Activated T-cell treated with anti-CD3 and anti-CD28 coated beads for 24 hours (primary cell): Measurements from ENCODE around the gene PRPF40A.

Source experiments
- DNase-seq: peaks from one replicate; pipeline ENCODE4 v3.0.0-alpha.2; 2020; ENCODE audit warnings: low read depth

PRPF40A gene

GRCh38 chr2:152618193-152618564 lies 99.1 kb downstream of the PRPF40A start:
- DNase-seq, result no peak

GRCh38 chr2:152617456-152618192 lies 99.6 kb downstream of the PRPF40A start:
- DNase-seq, result no peak

- DNase-seq, result no peak
Observed at GRCh38 chr2:152615177-152615576, 102.1 kb downstream of the PRPF40A start.

- no peak for DNase-seq
Observed at GRCh38 chr2:152613235-152613634, 104.0 kb downstream of the PRPF40A start.

GRCh38 chr2:152611458-152612231 lies 105.6 kb downstream of the PRPF40A start:
- DNase-seq, result no peak

GRCh38 chr2:152609699-152610098 lies 107.6 kb downstream of the PRPF40A start:
- DNase-seq, result no peak

GRCh38 chr2:152609154-152609553 lies 108.1 kb downstream of the PRPF40A start:
- no peak for DNase-seq

GRCh38 chr2:152607793-152608300 lies 109.4 kb downstream of the PRPF40A start:
- DNase-seq, result no peak

GRCh38 chr2:152606941-152607340 lies 110.3 kb downstream of the PRPF40A start:
- DNase-seq, result no peak

GRCh38 chr2:152606081-152606480 lies 111.2 kb downstream of the PRPF40A start:
- DNase-seq, result no peak

GRCh38 chr2:152603166-152603565 lies 114.1 kb downstream of the PRPF40A start:
- DNase-seq, result no peak

- DNase-seq, result no peak
Observed at GRCh38 chr2:152602750-152603149, 114.5 kb downstream of the PRPF40A start.
